Measurements from ENCODE around the gene NEUROD2.

DNA sequence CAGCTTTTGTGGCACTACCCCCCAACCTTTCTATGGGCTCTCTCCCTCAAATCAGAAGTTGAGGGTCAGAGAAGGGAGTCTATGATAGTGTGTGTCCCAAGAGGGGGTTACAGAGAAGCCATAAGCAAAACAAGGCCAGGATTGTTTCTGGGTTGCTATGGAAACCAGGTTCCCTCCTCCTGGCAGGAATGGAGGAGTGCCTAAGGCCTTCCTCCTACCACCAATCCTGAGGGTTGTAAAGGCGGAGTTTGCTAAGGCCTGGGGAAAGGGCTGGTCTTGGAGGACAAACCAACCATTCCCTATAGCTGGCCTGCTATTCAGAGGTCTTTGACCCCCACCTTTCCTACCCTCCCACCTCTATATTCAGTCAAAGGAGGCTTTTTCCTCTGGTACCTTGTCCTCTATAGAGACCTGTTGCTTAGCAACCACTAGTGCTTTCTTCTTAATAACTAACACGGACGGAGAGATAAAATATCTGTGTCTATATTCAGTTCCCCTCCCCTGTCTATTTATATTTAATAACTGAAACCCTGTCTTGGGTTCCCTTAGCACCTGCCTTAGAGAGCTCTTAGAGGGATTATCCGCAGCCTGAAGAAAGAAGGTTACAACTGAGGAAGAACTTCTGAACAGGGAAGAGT lies 43.4 kb downstream of the NEUROD2 start:
- TF ChIP-seq ESRRG (CRISPR knock-in tag; IDR thresholded peaks at IDR 0.05) = no peak
- TF ChIP-seq TCF4 (CRISPR knock-in tag; IDR thresholded peaks at IDR 0.05; ENCODE audit: borderline replicate concordance) = no peak
- TF ChIP-seq BACH2 (CRISPR knock-in tag; IDR thresholded peaks at IDR 0.05; ENCODE audit: borderline replicate concordance) = no peak
- TF ChIP-seq, protein P1, sequence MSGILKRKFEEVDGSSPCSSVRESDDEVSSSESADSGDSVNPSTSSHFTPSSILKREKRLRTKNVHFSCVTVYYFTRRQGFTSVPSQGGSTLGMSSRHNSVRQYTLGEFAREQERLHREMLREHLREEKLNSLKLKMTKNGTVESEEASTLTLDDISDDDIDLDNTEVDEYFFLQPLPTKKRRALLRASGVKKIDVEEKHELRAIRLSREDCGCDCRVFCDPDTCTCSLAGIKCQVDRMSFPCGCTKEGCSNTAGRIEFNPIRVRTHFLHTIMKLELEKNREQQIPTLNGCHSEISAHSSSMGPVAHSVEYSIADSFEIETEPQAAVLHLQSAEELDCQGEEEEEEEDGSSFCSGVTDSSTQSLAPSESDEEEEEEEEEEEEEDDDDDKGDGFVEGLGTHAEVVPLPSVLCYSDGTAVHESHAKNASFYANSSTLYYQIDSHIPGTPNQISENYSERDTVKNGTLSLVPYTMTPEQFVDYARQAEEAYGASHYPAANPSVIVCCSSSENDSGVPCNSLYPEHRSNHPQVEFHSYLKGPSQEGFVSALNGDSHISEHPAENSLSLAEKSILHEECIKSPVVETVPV (CRISPR knock-in tag; IDR thresholded peaks at IDR 0.05) = no peak
